Measurements from ENCODE around the gene MPND. TPM values are rescaled to one million over a fixed set of nuclear protein-coding genes. Genes with fewer than 3 reads are reported as not detected.

The MPND gene
- total and polyA plus RNA-seq, 10 of the 15 experiments (the other 5 are each of a cell fraction or from before 2014, with no cell fraction given): 0.79 to 18.3 (median 6.0) TPM

DNA sequence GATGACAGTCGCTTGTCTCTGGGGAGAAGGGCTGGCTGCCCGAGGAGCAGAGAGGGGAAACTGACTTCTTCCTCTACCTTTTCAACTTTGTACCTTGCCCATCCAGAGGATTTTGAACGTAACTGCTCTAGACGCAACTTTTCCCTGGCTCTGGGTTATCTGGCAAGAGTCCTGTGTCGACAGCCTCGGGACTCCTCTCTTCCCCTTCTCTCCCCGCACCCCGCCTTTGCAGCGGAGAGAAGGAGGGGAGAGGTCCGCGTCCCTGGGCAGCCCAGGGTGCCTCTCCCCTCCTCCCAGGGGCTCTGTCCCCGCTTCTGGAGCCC lies 56.4 kb downstream of the MPND start:
- ChIA-PET POLR2A (interaction anchor here (1.1 to 1.6 kb wide), 3 partner anchors 20 to 25 kb away, joined by 5 to 11 read pairs (median 7); no protein-coding TSS in a partner anchor), CTCF (interaction anchor here (1.0 to 1.4 kb wide), 8 partner anchors 18 to 133 kb away, joined by 3 to 16 read pairs (median 6); partner anchors contain the start of gene MPND), RAD21 (ENCODE audit: unreplicated experiment) (interaction anchor here (0.6 to 1.4 kb wide), 5 partner anchors 18 to 70 kb away, joined by 3 to 13 read pairs (median 4); partner anchors contain the start of gene MPND), SMC1A (ENCODE audit: uncharacterized antibody, unreplicated experiment) (interaction anchor here (0.6 to 2.9 kb wide), 3 partner anchors 24 to 116 kb away, joined by 3 to 13 read pairs (median 13); partner anchors contain the start of gene MPND)
- in situ Hi-C loops (cut with MboI) (no loop called here), intact Hi-C loops (cut with micrococcal nuclease; ENCODE audit: unreplicated experiment) (loop anchor here (1.0 to 5.0 kb wide), 3 partner anchors 30 to 412 kb away; partner anchors contain the start of gene EEF2)
- Histone ChIP-seq H3K79me2 (ENCODE audit: control insufficient read depth, insufficient read depth, low read length) (peaks cover 76% of the 10 kb centered on the region), H4K20me1 (ENCODE audit: control insufficient read depth, insufficient read depth) (peaks cover 3% of the 10 kb centered on the region; the same call in 1 of the 2 replicates), H3K4me2 (ENCODE audit: control insufficient read depth, insufficient read depth) (peak overlapping the region; percentile 52), H3K9me3 (replicated peaks; ENCODE audit: control insufficient read depth, insufficient read depth, low read length) (no peaks in the 10 kb centered on the region), H2AFZ (ENCODE audit: control insufficient read depth, low read depth, low read length) (peak overlapping the region; percentile 33), H3K9ac (ENCODE audit: control insufficient read depth, insufficient read depth, low read length) (peak overlapping the region; percentile 80), H3K4me1 (ENCODE audit: control insufficient read depth, insufficient read depth, low read length) (peaks cover 4% of the 10 kb centered on the region), H3K4me3 (peak overlapping the region; percentile 81), H3K36me3 (ENCODE audit: control insufficient read depth in 2 of 2, insufficient read depth in 2 of 2, low read length in 1 of 2) (peaks cover 2 to 10% of the 10 kb centered on the region in 2 experiments; a peak in 3 of 4 replicates), H3K27ac (ENCODE audit: control insufficient read depth, insufficient read depth) (peak overlapping the region; percentile 92), H3K27me3 (replicated peaks in 1 of 2; ENCODE audit: control insufficient read depth in 2 of 2, insufficient read depth in 2 of 2, low read length in 1 of 2) (no peaks in the 10 kb centered on the region)
- 0% methylated on average over 11 of the region's 12 CpGs for WGBS (ENCODE audit: insufficient coverage, insufficient replicate concordance, low lambda C conversion rate, missing lambda C conversion rate)
- ATAC-seq (peak; percentile 26), FAIRE-seq (no peak), DNase-seq (ENCODE audit: low read depth, low spot score) (no peak)
- BruUV-seq (replicated peaks): no TSS peak
- TF ChIP-seq MEF2B (IDR thresholded peaks at IDR 0.05; ENCODE audit: partially characterized antibody, poor library complexity, severe bottlenecking) (peak; percentile 8), POLR2AphosphoS5 (IDR thresholded peaks at IDR 0.05; ENCODE audit: low read length) (peak; percentile 40; the same call in 1 of the 2 replicates), EED (IDR thresholded peaks at IDR 0.05; ENCODE audit: low read depth) (0 out of 2 replicates have a peak, but pooled peaks have one; percentile 0), KAT2A (conservative IDR thresholded peaks at IDR 0.05; ENCODE audit: control insufficient read depth, low read depth, low read length) (no peak), WRNIP1 (IDR thresholded peaks at IDR 0.05; ENCODE audit: borderline replicate concordance, low read depth, low read length) (0 out of 2 replicates have a peak, but pooled peaks have one; percentile 71), IKZF2 (IDR thresholded peaks at IDR 0.05) (no peak), PML (IDR thresholded peaks at IDR 0.05; ENCODE audit: low read length) (no peak)
- TF ChIP-seq, protein P1, sequence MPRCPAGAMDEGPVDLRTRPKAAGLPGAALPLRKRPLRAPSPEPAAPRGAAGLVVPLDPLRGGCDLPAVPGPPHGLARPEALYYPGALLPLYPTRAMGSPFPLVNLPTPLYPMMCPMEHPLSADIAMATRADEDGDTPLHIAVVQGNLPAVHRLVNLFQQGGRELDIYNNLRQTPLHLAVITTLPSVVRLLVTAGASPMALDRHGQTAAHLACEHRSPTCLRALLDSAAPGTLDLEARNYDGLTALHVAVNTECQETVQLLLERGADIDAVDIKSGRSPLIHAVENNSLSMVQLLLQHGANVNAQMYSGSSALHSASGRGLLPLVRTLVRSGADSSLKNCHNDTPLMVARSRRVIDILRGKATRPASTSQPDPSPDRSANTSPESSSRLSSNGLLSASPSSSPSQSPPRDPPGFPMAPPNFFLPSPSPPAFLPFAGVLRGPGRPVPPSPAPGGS (IDR thresholded peaks at IDR 0.05; ENCODE audit: borderline replicate concordance, insufficient read depth, low read depth, low read length, poor library complexity, severe bottlenecking): no peak

Measured in GM12878 (cell line).